Measurements from ENCODE around the gene MISP.
A peak's percentile ranks its signal among the peaks of the same experiment; 100 is the strongest.
"Not testable (repeated sequence)": the region's sequence is repeated elsewhere in the genome, so short reads cannot be mapped to it uniquely, and the experiment has no call there.

MISP gene

GRCh38 chr19:739998-740715 lies 10.8 kb upstream of the MISP start:
- ChIA-PET POLR2A (no interaction called here), CTCF (interaction anchor here (0.5 to 3.8 kb wide), 9 partner anchors 9 to 109 kb away, joined by 3 to 14 read pairs (median 3); no protein-coding TSS in a partner anchor)
- Histone ChIP-seq H3K9me3 (ENCODE audit: control extremely low read depth in 1 of 5, control insufficient read depth in 4 of 5, insufficient read depth in 2 of 5, low read depth in 1 of 5, low read length in 4 of 5) (peaks cover 0 to 2% (median 0%) of the 10 kb centered on the region in 5 experiments), H3K27me3 (replicated peaks in 2 of 5; ENCODE audit: control insufficient read depth in 4 of 5, insufficient read depth in 5 of 5, low read length in 4 of 5) (no peaks in the 10 kb centered on the region), H3K27ac (ENCODE audit: insufficient read depth in 1 of 2, low read depth in 1 of 2, low read length in 2 of 2, poor library complexity in 1 of 2, severe bottlenecking in 2 of 2) (no peak overlapping the region), H3K4me3 (ENCODE audit: control insufficient read depth in 1 of 7, extremely low read depth in 1 of 7, insufficient read depth in 4 of 7, low read depth in 2 of 7, low read length in 6 of 7) (no peak overlapping the region), H3K4me1 (ENCODE audit: control extremely low read depth in 1 of 4, control insufficient read depth in 4 of 4, insufficient read depth in 4 of 4, low read length in 3 of 4) (no peaks in the 10 kb centered on the region), H3K36me3 (ENCODE audit: control insufficient read depth in 4 of 4, insufficient read depth in 4 of 4, low read length in 3 of 4) (no peaks in the 10 kb centered on the region)
- DNase-seq: no peak
- WGBS (ENCODE audit: insufficient coverage): 97% methylated on average over 24 of the region's 36 CpGs

GRCh38 chr19:740816-741505 lies 10.0 kb upstream of the MISP start:
- not testable (repeated sequence) for H3K4me3 ChIP-seq (ENCODE audit: control insufficient read depth in 1 of 7, extremely low read depth in 1 of 7, insufficient read depth in 4 of 7, low read depth in 2 of 7, low read length in 6 of 7); H3K4me1 ChIP-seq (ENCODE audit: control extremely low read depth in 1 of 4, control insufficient read depth in 4 of 4, insufficient read depth in 4 of 4, low read length in 3 of 4); H3K27me3 ChIP-seq (replicated peaks in 2 of 5; ENCODE audit: control insufficient read depth in 4 of 5, insufficient read depth in 5 of 5, low read length in 4 of 5); H3K9me3 ChIP-seq (ENCODE audit: control extremely low read depth in 1 of 5, control insufficient read depth in 4 of 5, insufficient read depth in 2 of 5, low read depth in 1 of 5, low read length in 4 of 5); H3K36me3 ChIP-seq (ENCODE audit: control insufficient read depth in 4 of 4, insufficient read depth in 4 of 4, low read length in 3 of 4); H3K27ac ChIP-seq (ENCODE audit: insufficient read depth in 1 of 2, low read depth in 1 of 2, low read length in 2 of 2, poor library complexity in 1 of 2, severe bottlenecking in 2 of 2)
- 91% methylated on average over 7 of the region's 16 CpGs for WGBS (ENCODE audit: insufficient coverage)
- ChIA-PET CTCF (interaction anchor here (0.5 to 3.8 kb wide), 7 partner anchors 10 to 157 kb away, joined by 3 to 14 read pairs (median 5); no protein-coding TSS in a partner anchor), POLR2A (interaction anchor here (0.6 to 0.9 kb wide), 2 partner anchors 13 to 109 kb away, joined by 4 to 6 read pairs; no protein-coding TSS in a partner anchor)
- peak in 2 of 3 donors; percentile 20 to 35 for DNase-seq

DNA sequence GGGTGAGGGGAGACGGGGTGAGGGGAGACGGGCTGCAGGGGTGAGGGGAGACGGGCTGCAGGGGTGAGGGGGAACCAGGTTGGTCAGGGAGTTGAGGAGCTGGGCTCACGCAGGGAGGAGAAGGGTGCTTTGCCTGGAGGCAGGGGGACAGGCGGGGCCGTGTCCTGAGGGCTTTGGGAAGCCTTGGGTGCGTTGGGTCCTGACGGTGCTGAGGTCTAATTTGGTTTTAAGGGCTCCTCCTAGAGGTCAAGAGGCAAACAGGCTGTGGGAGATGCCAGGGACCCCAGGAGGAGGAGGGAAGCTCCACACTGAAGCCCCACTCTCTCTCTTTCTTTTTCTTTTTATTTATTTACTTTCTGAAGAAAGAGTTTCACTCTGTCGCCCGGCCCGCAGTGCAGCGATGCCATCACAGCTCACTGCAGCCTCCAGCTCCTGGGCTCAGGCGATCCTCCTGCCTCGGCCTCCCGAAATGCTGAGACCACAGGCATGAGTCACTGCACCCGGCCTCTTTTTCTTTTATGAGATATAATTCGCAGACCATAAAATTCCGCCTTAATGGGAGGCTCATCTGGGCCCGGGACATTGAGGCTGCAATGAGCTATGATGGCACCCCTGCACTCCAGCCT lies 9.3 kb upstream of the MISP start:
- Histone ChIP-seq H3K9me3 (ENCODE audit: control extremely low read depth in 1 of 5, control insufficient read depth in 4 of 5, insufficient read depth in 2 of 5, low read depth in 1 of 5, low read length in 4 of 5) (peaks cover 0 to 5% (median 0%) of the 10 kb centered on the region in 5 experiments), H3K36me3 (ENCODE audit: control insufficient read depth in 4 of 4, insufficient read depth in 4 of 4, low read length in 3 of 4) (peaks cover 0 to 6% (median 0%) of the 10 kb centered on the region in 4 experiments), H3K4me3 (ENCODE audit: control insufficient read depth in 1 of 7, extremely low read depth in 1 of 7, insufficient read depth in 4 of 7, low read depth in 2 of 7, low read length in 6 of 7) (no peak overlapping the region), H3K4me1 (ENCODE audit: control extremely low read depth in 1 of 4, control insufficient read depth in 4 of 4, insufficient read depth in 4 of 4, low read length in 3 of 4) (no peaks in the 10 kb centered on the region), H3K27ac (ENCODE audit: insufficient read depth in 1 of 2, low read depth in 1 of 2, low read length in 2 of 2, poor library complexity in 1 of 2, severe bottlenecking in 2 of 2) (no peak overlapping the region), H3K27me3 (replicated peaks in 2 of 5; ENCODE audit: control insufficient read depth in 4 of 5, insufficient read depth in 5 of 5, low read length in 4 of 5) (no peaks in the 10 kb centered on the region)
- ChIA-PET POLR2A (interaction anchor here (0.6 to 0.9 kb wide), 2 partner anchors 14 to 110 kb away, joined by 4 to 6 read pairs; no protein-coding TSS in a partner anchor), CTCF (interaction anchor here (0.5 to 3.8 kb wide), 7 partner anchors 11 to 157 kb away, joined by 3 to 14 read pairs (median 5); partner anchors contain the start of gene PALM)
- WGBS (ENCODE audit: insufficient coverage): 82% methylated on average over 12 of the region's 19 CpGs
- DNase-seq: peak; percentile 61 to 72 (median 70)

GRCh38 chr19:742540-743075 lies 8.3 kb upstream of the MISP start:
- Histone ChIP-seq H3K9me3 (ENCODE audit: control extremely low read depth in 1 of 5, control insufficient read depth in 4 of 5, insufficient read depth in 2 of 5, low read depth in 1 of 5, low read length in 4 of 5) (peaks cover 0 to 11% (median 2%) of the 10 kb centered on the region in 5 experiments), H3K36me3 (ENCODE audit: control insufficient read depth in 4 of 4, insufficient read depth in 4 of 4, low read length in 3 of 4) (peaks cover 0 to 8% (median 0%) of the 10 kb centered on the region in 4 experiments), H3K27ac (ENCODE audit: insufficient read depth in 1 of 2, low read depth in 1 of 2, low read length in 2 of 2, poor library complexity in 1 of 2, severe bottlenecking in 2 of 2) (no peak overlapping the region), H3K27me3 (replicated peaks in 2 of 5; ENCODE audit: control insufficient read depth in 4 of 5, insufficient read depth in 5 of 5, low read length in 4 of 5) (no peaks in the 10 kb centered on the region), H3K4me3 (ENCODE audit: control insufficient read depth in 1 of 7, extremely low read depth in 1 of 7, insufficient read depth in 4 of 7, low read depth in 2 of 7, low read length in 6 of 7) (no peak overlapping the region), H3K4me1 (ENCODE audit: control extremely low read depth in 1 of 4, control insufficient read depth in 4 of 4, insufficient read depth in 4 of 4, low read length in 3 of 4) (no peaks in the 10 kb centered on the region)
- WGBS (ENCODE audit: insufficient coverage): 99% methylated on average over 19 of the region's 24 CpGs
- CTCF ChIA-PET: interaction anchor here (0.6 to 2.1 kb wide), 3 partner anchors 27 to 76 kb away, joined by 3 to 7 read pairs (median 4); partner anchors contain the start of gene PALM
- POLR2A ChIA-PET: no interaction called here
- DNase-seq: no peak

DNA sequence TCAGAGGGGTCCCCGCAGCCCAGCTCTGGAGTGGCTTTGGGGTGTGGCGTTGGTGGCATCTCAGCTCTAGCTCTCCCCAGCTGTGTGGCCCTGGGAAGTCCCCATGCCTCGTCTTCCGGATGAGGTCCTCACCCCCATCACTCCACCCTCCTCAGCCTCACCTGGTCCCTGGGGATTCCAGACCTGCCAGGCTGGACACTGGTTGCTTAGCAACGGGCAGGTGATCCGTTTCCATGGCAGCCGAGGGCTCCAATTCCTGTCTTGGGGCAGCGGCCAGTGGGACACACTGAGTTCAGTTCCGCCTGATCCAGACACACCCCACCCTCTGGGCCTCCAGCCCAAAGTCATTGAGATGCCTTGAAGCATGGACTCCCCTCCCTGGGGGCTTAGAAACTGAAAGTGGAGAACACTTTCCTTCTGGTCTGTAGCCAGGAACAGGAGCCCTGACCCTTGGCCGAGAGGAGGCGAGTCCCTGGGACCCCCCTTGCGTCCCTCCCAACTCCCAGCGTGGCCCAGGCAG lies 7.7 kb upstream of the MISP start:
- no peak for DNase-seq
- Histone ChIP-seq H3K4me3 (ENCODE audit: control insufficient read depth in 1 of 7, extremely low read depth in 1 of 7, insufficient read depth in 4 of 7, low read depth in 2 of 7, low read length in 6 of 7) (no peak overlapping the region), H3K9me3 (ENCODE audit: control extremely low read depth in 1 of 5, control insufficient read depth in 4 of 5, insufficient read depth in 2 of 5, low read depth in 1 of 5, low read length in 4 of 5) (peaks cover 0 to 13% (median 6%) of the 10 kb centered on the region in 5 experiments), H3K4me1 (ENCODE audit: control extremely low read depth in 1 of 4, control insufficient read depth in 4 of 4, insufficient read depth in 4 of 4, low read length in 3 of 4) (no peaks in the 10 kb centered on the region), H3K27ac (ENCODE audit: insufficient read depth in 1 of 2, low read depth in 1 of 2, low read length in 2 of 2, poor library complexity in 1 of 2, severe bottlenecking in 2 of 2) (no peak overlapping the region), H3K27me3 (replicated peaks in 2 of 5; ENCODE audit: control insufficient read depth in 4 of 5, insufficient read depth in 5 of 5, low read length in 4 of 5) (no peaks in the 10 kb centered on the region), H3K36me3 (ENCODE audit: control insufficient read depth in 4 of 4, insufficient read depth in 4 of 4, low read length in 3 of 4) (peaks cover 0 to 8% (median 0%) of the 10 kb centered on the region in 4 experiments)
- CTCF ChIA-PET: interaction anchor here (0.6 to 2.1 kb wide), 3 partner anchors 16 to 76 kb away, joined by 3 to 4 read pairs (median 4); partner anchors contain the start of gene PALM
- 98% methylated on average over 12 of the region's 13 CpGs for WGBS (ENCODE audit: insufficient coverage)
- POLR2A ChIA-PET: no interaction called here

DNA sequence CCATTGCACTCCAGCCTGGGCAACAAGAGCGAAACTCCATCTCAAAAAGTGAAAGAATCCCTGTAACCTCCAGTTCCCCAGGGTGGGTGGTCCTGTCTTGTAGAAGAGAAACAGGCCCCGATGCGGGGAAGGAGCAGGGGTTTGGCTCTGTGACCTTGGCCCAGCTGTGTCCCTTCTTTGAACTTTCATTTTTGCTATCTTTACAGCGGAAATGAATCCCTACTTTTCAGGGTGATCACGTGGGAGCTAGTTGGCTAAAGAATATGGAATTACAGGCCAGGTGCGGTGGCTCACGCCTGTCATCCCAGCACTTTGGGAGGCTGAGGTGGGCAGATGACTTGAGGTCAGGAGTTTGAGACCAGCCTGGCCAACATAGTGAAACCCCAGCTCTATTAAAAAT lies 5.8 kb upstream of the MISP start:
- H3K9me3 ChIP-seq (ENCODE audit: control extremely low read depth in 1 of 5, control insufficient read depth in 4 of 5, insufficient read depth in 2 of 5, low read depth in 1 of 5, low read length in 4 of 5): peaks cover 0 to 13% (median 6%) of the 10 kb centered on the region in 5 experiments
- H3K36me3 ChIP-seq (ENCODE audit: control insufficient read depth in 4 of 4, insufficient read depth in 4 of 4, low read length in 3 of 4); H3K27me3 ChIP-seq (replicated peaks in 2 of 5; ENCODE audit: control insufficient read depth in 4 of 5, insufficient read depth in 5 of 5, low read length in 4 of 5); H3K27ac ChIP-seq (ENCODE audit: insufficient read depth in 1 of 2, low read depth in 1 of 2, low read length in 2 of 2, poor library complexity in 1 of 2, severe bottlenecking in 2 of 2); POLR2A ChIA-PET; H3K4me1 ChIP-seq (ENCODE audit: control extremely low read depth in 1 of 4, control insufficient read depth in 4 of 4, insufficient read depth in 4 of 4, low read length in 3 of 4); H3K4me3 ChIP-seq (ENCODE audit: control insufficient read depth in 1 of 7, extremely low read depth in 1 of 7, insufficient read depth in 4 of 7, low read depth in 2 of 7, low read length in 6 of 7); DNase-seq: not testable (repeated sequence)
- 98% methylated on average over 6 of the region's 7 CpGs for WGBS (ENCODE audit: insufficient coverage)
- CTCF ChIA-PET: interaction anchor here (0.9 to 1.6 kb wide), 2 partner anchors 38 to 119 kb away, joined by 3 to 4 read pairs; no protein-coding TSS in a partner anchor
